Breast epithelium (tissue), 3 donors: ENCODE data around the gene WHAMM.

Source experiments
- CTCF ChIP-seq, 3 donors: fragments of 450-650 bp; IDR thresholded peaks; one replicate each; pipeline ENCODE4 v1.5.1; 2016 to 2017; ENCODE audit warnings: antibody characterized with exemption in 3 of 3, mild to moderate bottlenecking in 3 of 3, moderate library complexity in 3 of 3
- POLR2A ChIP-seq: fragments of 450-650 bp; IDR thresholded peaks from one replicate; pipeline ENCODE4 v1.6.1; 2016; ENCODE audit warnings: antibody characterized with exemption, mild to moderate bottlenecking, moderate library complexity
- POLR2AphosphoS5 ChIP-seq, 3 donors: sonication (generic); formaldehyde crosslinking; IDR thresholded peaks; one replicate each; pipeline ENCODE4 v1.6.1; 2017; ENCODE audit warnings: antibody characterized with exemption in 3 of 3

- TF ChIP-seq CTCF (IDR thresholded peaks at IDR 0.05), result no peak
- no peak for TF ChIP-seq POLR2A
- TF ChIP-seq POLR2AphosphoS5 (IDR thresholded peaks at IDR 0.05), result no peak
Observed at GRCh38 chr15:82843566-82843965, 34.1 kb downstream of the WHAMM start.
